ENCODE results near the gene OXLD1. TPM values are rescaled to one million over a fixed set of nuclear protein-coding genes. Genes with fewer than 3 reads are reported as not detected.

OXLD1 gene
- total RNA-seq, 1 experiment from 2014 or later, result 75.9 TPM

- no peaks in the 10 kb centered on the region for H3K27me3 ChIP-seq (ENCODE audit: insufficient read depth, low read length)
- H2AFZ ChIP-seq (ENCODE audit: low read depth, low read length, poor library complexity, severe bottlenecking), result no peak overlapping the region
- no peak overlapping the region for H3K9ac ChIP-seq (ENCODE audit: low read length)
- no peak overlapping the region for H3K27ac ChIP-seq (ENCODE audit: low read depth, low read length)
- intact Hi-C loops (cut with micrococcal nuclease), result no loop called here
- H3K79me2 ChIP-seq (ENCODE audit: insufficient read depth, low read length), result no peaks in the 10 kb centered on the region
- BruUV-seq (replicated peaks), result no TSS peak
- CTCF ChIA-PET, result no interaction called here
- H3K9me3 ChIP-seq (ENCODE audit: control insufficient read depth in 1 of 2, insufficient read depth in 1 of 2, low read depth in 1 of 2, low read length in 2 of 2), result peaks cover 0 to 5% of the 10 kb centered on the region in 2 experiments; a peak in 1 of 4 replicates
- POLR2A ChIA-PET, result no interaction called here
- ATAC-seq (no peak), DNase-seq (ENCODE audit: low read depth, low spot score) (no peak)
- no peaks in the 10 kb centered on the region for H4K20me1 ChIP-seq (ENCODE audit: insufficient read depth)
- RAD21 ChIA-PET (ENCODE audit: low non-redundant PET in 1 of 2, low total read pairs in 2 of 2, uncharacterized antibody in 2 of 2, unreplicated experiment in 2 of 2), result no interaction called here
- no peak overlapping the region for H3K4me3 ChIP-seq (replicated peaks in 1 of 2; ENCODE audit: low read depth in 1 of 2, low read length in 2 of 2)
- no peaks in the 10 kb centered on the region for H3K9me2 ChIP-seq (ENCODE audit: insufficient read depth)
- TF ChIP-seq SP1 (IDR thresholded peaks at IDR 0.05; ENCODE audit: low read depth) (no peak), ELF1 (IDR thresholded peaks at IDR 0.05; ENCODE audit: borderline replicate concordance, low read depth) (no peak), POLR2A (IDR thresholded peaks at IDR 0.05; ENCODE audit: borderline replicate concordance, extremely low read depth, insufficient read depth, insufficient read length) (no peak), EGR1 (IDR thresholded peaks at IDR 0.05; ENCODE audit: low read depth) (no peak), SRF (IDR thresholded peaks at IDR 0.05; ENCODE audit: low read depth) (no peak), POLR2AphosphoS5 (IDR thresholded peaks at IDR 0.05; ENCODE audit: low read depth, low read length) (no peak)
- TF ChIP-seq, protein P1, sequence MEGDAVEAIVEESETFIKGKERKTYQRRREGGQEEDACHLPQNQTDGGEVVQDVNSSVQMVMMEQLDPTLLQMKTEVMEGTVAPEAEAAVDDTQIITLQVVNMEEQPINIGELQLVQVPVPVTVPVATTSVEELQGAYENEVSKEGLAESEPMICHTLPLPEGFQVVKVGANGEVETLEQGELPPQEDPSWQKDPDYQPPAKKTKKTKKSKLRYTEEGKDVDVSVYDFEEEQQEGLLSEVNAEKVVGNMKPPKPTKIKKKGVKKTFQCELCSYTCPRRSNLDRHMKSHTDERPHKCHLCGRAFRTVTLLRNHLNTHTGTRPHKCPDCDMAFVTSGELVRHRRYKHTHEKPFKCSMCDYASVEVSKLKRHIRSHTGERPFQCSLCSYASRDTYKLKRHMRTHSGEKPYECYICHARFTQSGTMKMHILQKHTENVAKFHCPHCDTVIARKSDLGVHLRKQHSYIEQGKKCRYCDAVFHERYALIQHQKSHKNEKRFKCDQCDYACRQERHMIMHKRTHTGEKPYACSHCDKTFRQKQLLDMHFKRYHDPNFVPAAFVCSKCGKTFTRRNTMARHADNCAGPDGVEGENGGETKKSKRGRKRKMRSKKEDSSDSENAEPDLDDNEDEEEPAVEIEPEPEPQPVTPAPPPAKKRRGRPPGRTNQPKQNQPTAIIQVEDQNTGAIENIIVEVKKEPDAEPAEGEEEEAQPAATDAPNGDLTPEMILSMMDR (IDR thresholded peaks at IDR 0.05 in 2 of 3, conservative IDR thresholded peaks at IDR 0.05 in 1 of 3; ENCODE audit: borderline replicate concordance in 1 of 3, insufficient read depth in 1 of 3, low read depth in 2 of 3, low read length in 2 of 3), result no peak
- TF ChIP-seq, protein P2, sequence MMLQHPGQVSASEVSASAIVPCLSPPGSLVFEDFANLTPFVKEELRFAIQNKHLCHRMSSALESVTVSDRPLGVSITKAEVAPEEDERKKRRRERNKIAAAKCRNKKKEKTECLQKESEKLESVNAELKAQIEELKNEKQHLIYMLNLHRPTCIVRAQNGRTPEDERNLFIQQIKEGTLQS (IDR thresholded peaks at IDR 0.05), result no peak
- peaks cover 10 to 19% of the 10 kb centered on the region in 2 experiments for H3K4me1 ChIP-seq (ENCODE audit: control insufficient read depth in 1 of 2, insufficient read depth in 2 of 2, low read length in 2 of 2)
- no peaks in the 10 kb centered on the region for H3K36me3 ChIP-seq (ENCODE audit: control insufficient read depth in 1 of 2, insufficient read depth in 2 of 2, low read length in 2 of 2)
- H3K4me2 ChIP-seq (ENCODE audit: low read length), result no peak overlapping the region
Measured at GRCh38 chr17:81646869-81647600, 19.4 kb downstream of the OXLD1 start.

Measured in HCT116 (cell line).